Loucy (cell line): ENCODE measurements around the gene BARX2.

Experiments used
- CTCF ChIP-seq: fragments of 200-600 bp; sonication (generic); conservative IDR thresholded peaks from 2 replicates; pipeline ENCODE4 v1.5.1; 2014; ENCODE audit warnings: mild to moderate bottlenecking, antibody characterized with exemption, low read length
- EZH2phosphoT487 ChIP-seq: fragments of 200-600 bp; IDR thresholded peaks from 2 replicates; pipeline ENCODE4 v1.6.1; 2018; ENCODE audit warnings: antibody characterized with exemption, mild to moderate bottlenecking, moderate library complexity, borderline replicate concordance

- TF ChIP-seq CTCF (no peak), EZH2phosphoT487 (no peak)
Measured at GRCh38 chr11:129374993-129375750, 476 bp upstream of the BARX2 start.
